Aorta (tissue), 5 donors: ENCODE results near the gene OR2D2. TPM values are rescaled to one million over a fixed set of nuclear protein-coding genes. Genes with fewer than 3 reads are reported as not detected.

Experiments used
- ATAC-seq: fragments of 200-7000 bp; cut with Tn5 transposase; one replicate; pipeline ENCODE4 v1.9.1; 2022; ENCODE audit warnings: moderate library complexity; ENCODE audit not compliant: low FRiP score
- DNase-seq, 2 donors: peaks; one replicate each; pipeline ENCODE4 v3.0.0-alpha.2; 2020
- H3K27ac ChIP-seq, 2 donors: one replicate each; pipeline ENCODE4 v1.5.1; 2013; ENCODE audit warnings: low read length in 2 of 2, mild to moderate bottlenecking in 2 of 2, moderate library complexity in 2 of 2, control low read depth in 1 of 2, inconsistent platforms in 1 of 2, low read depth in 1 of 2
- H3K27me3 ChIP-seq, 2 donors: one replicate each; pipeline ENCODE4 v1.6.1; 2013; ENCODE audit warnings: control low read depth in 1 of 2, low read length in 1 of 2, mild to moderate bottlenecking in 1 of 2, moderate library complexity in 1 of 2; ENCODE audit not compliant: insufficient read depth in 2 of 2, control insufficient read depth in 1 of 2
- H3K36me3 ChIP-seq, 2 donors: one replicate each; pipeline ENCODE4 v1.6.1; 2013; ENCODE audit warnings: control low read depth in 1 of 2, low read length in 1 of 2, mild to moderate bottlenecking in 1 of 2; ENCODE audit not compliant: insufficient read depth in 2 of 2, control insufficient read depth in 1 of 2
- H3K4me1 ChIP-seq, 2 donors: one replicate each; pipeline ENCODE4 v1.6.1; 2013; ENCODE audit warnings: low read length in 2 of 2, control low read depth in 1 of 2, mild to moderate bottlenecking in 1 of 2, moderate library complexity in 1 of 2; ENCODE audit not compliant: insufficient read depth in 2 of 2, control insufficient read depth in 1 of 2
- H3K4me3 ChIP-seq, 2 donors: one replicate each; pipeline ENCODE4 v1.5.1; 2013; ENCODE audit warnings: low read length in 2 of 2, control low read depth in 1 of 2, mild to moderate bottlenecking in 1 of 2
- H3K9me3 ChIP-seq: one replicate; pipeline ENCODE4 v1.6.1; 2013; ENCODE audit warnings: mild to moderate bottlenecking, low read length; ENCODE audit not compliant: control insufficient read depth
- WGBS, 2 donors: extraction: QIAGEN DNeasy Blood & Tissue Kit; methylation state at CpG; one replicate each; pipeline ENCODE4 v1.1.7; 2013; 5-methylcytosine and 5-hydroxymethylcytosine counted together
- intact Hi-C, 2 donors: fragments of 100-400 bp; cut with DNase I; formaldehyde crosslinking; loops; one replicate each; pipeline versions ENCODE4 v1.14.2 to v1.15.0; 2022
- long read RNA-seq, 2 donors: library from polyadenylated mRNA; unstranded; transcript quantifications; one replicate each; pipeline ENCODE4 v2.0.0, GENCODE V29; 2020 to 2021
- polyA plus RNA-seq, 2 donors: library from polyadenylated mRNA; stranded (reverse); fragments of 200-250 nt; gene quantifications; one replicate each; pipeline ENCODE4 v1.2.3, GENCODE V29; 2013
- total RNA-seq, 2 donors: library from RNA; stranded (reverse); fragmentation: NEBNext Ultra II Directional; extraction: Animal tissue kit (Norgen Biotek cat#: 25700); gene quantifications; one replicate each; pipeline ENCODE4 v1.2.1, GENCODE V29; 2021
- donor health status: healthy with polysubstance abuse.
- donor health status: Bipolar disorder and iron deficiency.
- donor health status: DM: no; HTN: no; CAD: no.
- donor health status: DM: no; HTN: no; CAD: no.
- donor health status: DM: yes; HTN: yes; CAD: no.

OR2D2 gene, protein sequence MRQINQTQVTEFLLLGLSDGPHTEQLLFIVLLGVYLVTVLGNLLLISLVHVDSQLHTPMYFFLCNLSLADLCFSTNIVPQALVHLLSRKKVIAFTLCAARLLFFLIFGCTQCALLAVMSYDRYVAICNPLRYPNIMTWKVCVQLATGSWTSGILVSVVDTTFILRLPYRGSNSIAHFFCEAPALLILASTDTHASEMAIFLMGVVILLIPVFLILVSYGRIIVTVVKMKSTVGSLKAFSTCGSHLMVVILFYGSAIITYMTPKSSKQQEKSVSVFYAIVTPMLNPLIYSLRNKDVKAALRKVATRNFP
- total RNA-seq (not detected), polyA plus RNA-seq (not detected)
- long read RNA-seq, donor 1: 0 reads
- long read RNA-seq, donor 2: 0 reads

DNA sequence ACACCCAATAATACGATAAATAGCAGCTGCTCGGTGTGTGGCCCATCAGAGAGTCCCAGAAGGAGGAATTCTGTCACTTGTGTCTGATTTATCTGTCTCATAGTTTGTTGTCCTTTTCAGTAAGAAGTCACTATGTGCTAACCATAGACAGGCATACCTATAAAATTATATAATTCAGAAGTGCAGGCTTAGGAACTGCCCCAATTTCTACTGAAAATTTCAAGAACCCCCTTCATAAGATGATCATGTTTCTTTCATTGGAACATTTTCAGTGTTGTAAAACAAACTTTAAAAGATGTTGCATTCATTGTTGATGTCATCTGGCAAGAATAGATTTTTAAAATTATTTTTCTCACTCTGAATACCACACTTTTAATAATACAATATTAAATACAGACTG lies at the start of gene OR2D2:
Gene OR2D2, minus strand, starts transcription at position 101 of the 400 bp plus-strand sequence. Its CDS starts 0 bp downstream, at position 101.
- no peak within 1 kb of the TSS for H3K27ac ChIP-seq
- no peak within 1 kb of the TSS for H3K4me3 ChIP-seq
- no peaks in the 10 kb centered on the region for H3K9me3 ChIP-seq
- H3K4me1 ChIP-seq: no peaks in the 10 kb centered on the region
- intact Hi-C loops: no loop called here
- H3K36me3 ChIP-seq: no peaks in the 10 kb centered on the region
- ATAC-seq (no peak), DNase-seq (no peak)
- WGBS, 2 donors: 72 to 85% methylated on average over 2 of the region's 2 CpGs
- no peaks in the 10 kb centered on the region for H3K27me3 ChIP-seq

DNA sequence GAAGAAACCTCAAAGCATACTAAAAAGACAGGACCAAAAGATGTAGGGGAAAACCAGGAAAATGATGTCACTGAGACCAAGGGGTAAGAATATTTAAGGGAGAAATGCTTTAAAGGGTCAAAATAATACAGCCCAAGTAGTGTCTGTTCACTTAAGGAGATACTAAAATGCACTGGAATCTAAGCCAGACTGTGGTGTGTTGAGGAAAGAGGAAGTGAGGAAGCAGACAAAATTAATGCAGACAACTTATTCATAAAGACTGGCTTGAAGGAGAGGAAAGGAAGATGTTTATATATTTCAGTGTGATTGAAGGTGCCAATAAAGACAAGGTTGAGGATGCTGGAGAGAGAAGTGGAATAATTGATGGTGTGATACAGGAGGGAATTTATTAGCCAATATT lies 49.7 kb upstream of the OR2D2 start:
- no peaks in the 10 kb centered on the region for H3K4me1 ChIP-seq
- no peaks in the 10 kb centered on the region for H3K27me3 ChIP-seq
- ATAC-seq (no peak), DNase-seq (no peak)
- H3K9me3 ChIP-seq: no peaks in the 10 kb centered on the region
- no peak overlapping the region for H3K4me3 ChIP-seq
- H3K27ac ChIP-seq: no peak overlapping the region
- intact Hi-C loops: no loop called here
- H3K36me3 ChIP-seq: no peaks in the 10 kb centered on the region

DNA sequence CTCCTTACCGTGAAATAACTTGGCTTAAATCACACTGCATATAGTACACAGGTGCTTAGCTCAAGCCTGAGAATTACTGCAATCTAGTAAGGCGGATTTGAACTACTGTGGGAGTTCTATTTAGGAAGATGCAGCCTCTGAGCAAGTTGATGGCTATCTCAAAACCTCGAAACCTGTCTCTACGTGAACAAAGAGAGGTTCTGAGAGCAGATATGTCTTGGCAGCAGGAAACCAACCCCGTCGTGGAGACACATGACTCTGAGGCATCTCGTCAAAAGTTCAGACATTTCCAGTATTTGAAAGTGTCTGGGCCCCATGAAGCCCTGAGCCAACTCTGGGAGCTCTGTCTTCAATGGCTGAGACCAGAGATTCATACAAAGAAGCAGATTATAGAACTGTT lies 39.8 kb upstream of the OR2D2 start:
- no peaks in the 10 kb centered on the region for H3K9me3 ChIP-seq
- intact Hi-C loops: no loop called here
- 78 to 83% methylated on average over 7 of the region's 7 CpGs for WGBS, 2 donors
- no peak overlapping the region for H3K27ac ChIP-seq
- no peaks in the 10 kb centered on the region for H3K36me3 ChIP-seq
- no peaks in the 10 kb centered on the region for H3K27me3 ChIP-seq
- no peak overlapping the region for H3K4me3 ChIP-seq
- DNase-seq: no peak
- no peak for ATAC-seq
- peaks cover 1 to 4% of the 10 kb centered on the region in 2 donors for H3K4me1 ChIP-seq

DNA sequence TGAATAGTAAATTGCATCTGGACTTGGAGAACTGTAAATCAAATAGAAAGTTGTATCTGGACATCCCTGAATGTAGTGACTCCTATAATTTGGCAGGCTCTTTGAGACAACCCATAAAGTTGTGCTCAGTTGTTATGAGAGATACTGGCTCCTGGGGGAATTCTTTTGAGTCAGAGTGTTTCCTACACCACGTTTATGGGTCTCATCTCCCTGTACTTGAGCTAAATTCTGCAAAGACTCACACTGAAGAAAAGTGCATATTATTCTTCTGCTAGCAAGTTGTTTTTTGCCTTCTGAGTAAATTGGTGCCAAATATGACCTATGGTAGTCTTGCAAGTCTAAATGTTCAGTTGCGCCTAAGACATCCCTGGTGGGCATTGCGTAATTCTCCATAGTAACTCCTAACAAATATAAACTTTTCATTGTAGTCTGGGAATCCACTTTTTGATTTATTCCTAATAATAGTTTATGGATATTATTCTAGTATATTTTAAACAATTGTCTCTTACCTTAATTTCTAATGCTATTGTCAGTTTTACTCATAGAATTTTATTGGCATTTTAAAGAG lies 38.9 kb upstream of the OR2D2 start:
- intact Hi-C loops: no loop called here
- H3K4me3 ChIP-seq: no peak overlapping the region
- H3K9me3 ChIP-seq: no peaks in the 10 kb centered on the region
- H3K27me3 ChIP-seq: no peaks in the 10 kb centered on the region
- ATAC-seq (no peak), DNase-seq (no peak)
- peaks cover 1 to 4% of the 10 kb centered on the region in 2 donors for H3K4me1 ChIP-seq
- no peak overlapping the region for H3K27ac ChIP-seq
- 75% methylated on average over 3 of the region's 3 CpGs for WGBS, 2 donors
- no peaks in the 10 kb centered on the region for H3K36me3 ChIP-seq

DNA sequence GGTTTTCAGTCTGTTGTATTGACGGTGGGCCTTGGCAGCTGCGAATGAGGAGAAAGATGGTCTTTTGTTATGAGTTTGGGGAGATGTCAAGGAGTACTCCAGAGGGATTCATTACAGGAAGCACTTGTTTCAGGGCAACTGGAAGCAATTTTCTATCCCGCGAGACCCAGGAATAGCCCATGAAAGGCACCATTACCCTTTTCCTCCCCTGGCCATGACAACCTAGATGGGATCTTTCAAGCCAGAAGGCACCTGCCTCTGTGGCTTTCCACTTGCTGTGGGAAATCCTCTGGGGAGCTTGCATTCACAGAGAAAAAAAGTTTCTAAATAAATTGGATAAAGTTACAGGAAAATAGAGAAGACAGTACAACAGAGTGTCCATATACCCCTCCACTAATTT lies 36.6 kb upstream of the OR2D2 start:
- no peak for ATAC-seq
- intact Hi-C loops: no loop called here

DNA sequence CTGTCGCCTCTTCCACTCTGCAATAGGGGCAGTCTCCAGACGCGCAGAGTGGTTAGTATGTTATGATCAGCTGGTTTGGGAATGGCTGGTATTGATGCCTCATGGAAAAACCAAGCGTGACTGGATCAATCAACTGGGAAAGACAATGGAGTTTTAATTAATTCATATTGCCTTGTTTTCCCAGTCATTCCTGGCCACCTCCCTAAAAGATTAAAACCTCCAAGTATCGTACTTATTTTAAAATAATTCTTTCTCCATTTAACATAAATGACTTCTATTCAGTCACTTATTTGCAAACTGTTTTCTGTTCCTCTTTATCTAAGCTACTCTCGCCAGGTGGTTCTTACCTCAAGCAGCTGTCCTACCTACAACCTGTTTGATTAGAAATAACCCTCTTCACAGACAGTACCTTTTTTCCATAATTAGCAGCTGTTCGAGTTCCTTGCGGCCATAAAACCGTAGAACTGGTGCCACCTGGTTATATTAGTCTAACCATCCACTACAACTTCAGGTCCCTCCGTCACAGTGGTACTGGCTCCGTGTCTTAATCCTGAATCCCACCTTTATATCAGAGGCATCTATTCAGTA lies 34.8 kb upstream of the OR2D2 start:
- DNase-seq (no peak), ATAC-seq (no peak)
- Histone ChIP-seq H3K9me3 (no peaks in the 10 kb centered on the region), H3K4me3 (peak overlapping the region; percentile 6 to 65), H3K27ac (no peak overlapping the region), H3K36me3 (no peaks in the 10 kb centered on the region), H3K27me3 (no peaks in the 10 kb centered on the region), H3K4me1 (peaks cover 1 to 4% of the 10 kb centered on the region in 2 donors)
- intact Hi-C loops: no loop called here
- 14 to 18% methylated on average over 11 of the region's 11 CpGs for whole genome bisulfite sequencing, 2 donors

More for the DNA sequence above, 36.6 kb upstream of the OR2D2 start:
- no peaks in the 10 kb centered on the region for H3K9me3 ChIP-seq
- H3K4me3 ChIP-seq: no peak overlapping the region
- DNase-seq: no peak
- H3K27ac ChIP-seq: no peak overlapping the region
- H3K36me3 ChIP-seq: no peaks in the 10 kb centered on the region
- H3K4me1 ChIP-seq: peaks cover 1 to 4% of the 10 kb centered on the region in 2 donors
- 50 to 60% methylated on average over 4 of the region's 4 CpGs for WGBS, 2 donors
- no peaks in the 10 kb centered on the region for H3K27me3 ChIP-seq

DNA sequence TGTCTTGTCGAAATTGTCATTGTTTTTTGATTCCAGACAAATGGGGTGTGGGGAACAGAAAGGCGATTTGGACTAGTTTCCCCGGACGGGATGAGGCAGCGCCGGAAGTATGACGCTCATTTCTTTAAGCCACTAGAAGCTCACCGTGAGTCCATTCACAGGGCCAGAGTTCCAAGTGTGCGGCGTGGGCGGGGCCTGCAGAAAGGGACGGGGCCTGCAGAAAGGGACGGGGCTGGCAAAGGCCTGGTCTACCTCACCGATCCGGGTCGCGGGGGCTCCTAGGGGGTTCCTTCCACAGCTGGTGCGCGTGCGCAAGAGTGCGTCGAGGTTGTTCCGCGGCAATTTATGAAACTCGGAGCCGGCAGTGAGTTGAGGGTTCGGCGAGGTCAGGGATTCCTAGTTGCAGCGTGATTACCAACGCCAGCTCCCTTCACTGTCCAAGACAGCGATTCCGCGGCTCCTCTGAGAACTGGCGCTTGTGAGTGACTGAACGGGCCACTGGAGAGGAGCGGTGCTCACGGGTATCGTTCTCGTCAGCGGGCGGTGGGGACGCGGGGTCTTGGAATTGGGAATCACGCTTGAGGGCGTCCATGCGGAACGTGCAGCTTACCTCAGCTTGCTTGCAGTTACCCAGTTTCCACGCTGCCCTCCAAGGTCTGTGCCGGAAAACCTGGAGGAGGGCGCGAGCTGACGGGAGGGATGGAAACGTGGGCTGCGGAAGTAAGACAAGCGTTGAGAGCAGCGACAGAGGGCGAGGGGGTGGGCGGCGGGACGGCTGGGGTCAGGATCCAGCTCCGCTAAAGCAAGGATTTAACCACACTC lies 34.1 kb upstream of the OR2D2 start, which contains the start of gene ZNF215:
Gene ZNF215, plus strand, starts transcription at position 219 of the 822 bp plus-strand sequence. CDS start 5,847 bp downstream, outside the sequence.
- Histone ChIP-seq H3K27ac (peak within 1 kb of the TSS in 1 of 2 donors; percentile 3), H3K27me3 (no peaks in the 10 kb centered on the region), H3K4me1 (peaks cover 1 to 4% of the 10 kb centered on the region in 2 donors), H3K4me3 (peak within 1 kb of the TSS; percentile 6 to 65), H3K9me3 (no peaks in the 10 kb centered on the region), H3K36me3 (no peaks in the 10 kb centered on the region)
- intact Hi-C loops: no loop called here
- WGBS, 2 donors: 1% methylated on average over 60 to 61 of the region's 61 CpGs
- peak; percentile 72 for ATAC-seq
- peak; percentile 75 to 93 for DNase-seq

DNA sequence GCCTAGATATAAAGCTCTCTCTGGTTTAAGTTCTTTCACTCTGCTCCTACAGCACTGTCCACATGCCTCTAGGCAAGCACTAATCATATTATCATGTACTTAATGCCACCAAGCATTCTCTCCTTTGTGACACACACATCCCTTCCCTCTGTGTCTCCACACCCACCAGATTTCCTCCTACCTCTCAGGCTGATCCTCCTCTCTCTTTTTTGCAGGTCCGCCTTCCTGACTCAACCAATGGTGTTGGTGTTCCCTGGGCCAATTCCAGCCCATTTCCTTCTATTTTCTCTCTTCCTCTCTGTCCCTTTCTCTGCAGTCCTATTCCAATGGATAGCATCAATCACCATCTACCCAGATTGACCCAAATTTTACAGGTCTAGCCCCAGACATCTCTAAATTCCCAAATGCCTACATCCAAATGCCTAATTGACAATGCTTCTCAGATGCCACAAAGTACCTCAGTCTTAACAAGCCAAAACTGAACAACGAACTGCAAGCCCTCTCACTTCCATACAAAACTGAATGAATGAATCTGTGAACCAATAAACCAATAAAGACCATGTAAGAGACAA lies 33.4 kb upstream of the OR2D2 start:
- H3K4me1 ChIP-seq: peaks cover 1 to 4% of the 10 kb centered on the region in 2 donors
- intact Hi-C loops: no loop called here
- no peak overlapping the region for H3K4me3 ChIP-seq
- no peaks in the 10 kb centered on the region for H3K9me3 ChIP-seq
- DNase-seq (no peak), ATAC-seq (peak; percentile 40)
- H3K27me3 ChIP-seq: no peaks in the 10 kb centered on the region
- H3K27ac ChIP-seq: peak overlapping the region in 1 of 2 donors; percentile 3
- WGBS, 2 donors: 60 to 63% methylated on average over 2 of the region's 2 CpGs
- no peaks in the 10 kb centered on the region for H3K36me3 ChIP-seq
